EL (cell line): ENCODE measurements around the gene MARCHF10.
"Not testable (repeated sequence)": the region's sequence is repeated elsewhere in the genome, so short reads cannot be mapped to it uniquely, and the experiment has no call there.

Experiments
- DNase-seq: peaks from one replicate; pipeline ENCODE4 v3.0.0-alpha.2; 2016

MARCHF10 gene

DNA sequence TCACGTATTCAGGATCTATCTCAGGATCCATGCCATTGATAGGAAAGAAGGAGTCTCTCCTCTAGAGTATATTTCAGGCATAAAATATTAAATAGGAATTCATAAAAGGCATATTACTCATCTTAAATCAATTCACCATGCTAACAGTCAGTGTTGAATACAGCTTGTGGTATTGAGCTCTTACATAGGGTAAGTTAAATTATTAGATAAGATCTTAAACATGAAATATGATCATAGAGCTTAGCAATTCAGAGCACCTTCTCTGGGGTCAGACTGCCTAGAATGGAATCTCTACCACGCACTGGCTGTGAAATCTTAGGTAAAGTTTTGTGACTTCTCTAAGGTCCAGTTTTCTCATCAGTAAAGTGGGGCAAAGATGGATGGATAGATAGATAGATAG, 20.7 kb downstream of the MARCHF10 start:
- DNase-seq = peak; percentile 73

DNA sequence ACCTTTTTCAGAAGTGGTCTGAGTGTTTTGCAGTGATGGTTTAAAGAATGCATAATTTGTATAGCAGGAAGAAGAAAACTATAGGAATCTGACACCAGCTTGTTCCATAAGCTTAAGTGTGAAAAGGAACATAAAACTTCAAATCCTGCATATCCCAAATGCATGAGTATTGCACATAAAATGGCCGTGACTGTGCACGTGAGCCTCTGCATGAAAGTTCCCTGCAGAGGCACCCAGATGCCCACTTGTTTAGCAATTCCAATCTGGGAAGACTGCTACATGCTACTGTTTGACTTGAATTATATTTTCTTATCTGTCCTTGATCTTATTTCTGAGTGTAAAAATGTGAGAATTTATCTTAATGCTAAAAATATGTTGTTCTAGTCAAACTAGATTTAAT, 21.5 kb downstream of the MARCHF10 start:
- no peak for DNase-seq

DNA sequence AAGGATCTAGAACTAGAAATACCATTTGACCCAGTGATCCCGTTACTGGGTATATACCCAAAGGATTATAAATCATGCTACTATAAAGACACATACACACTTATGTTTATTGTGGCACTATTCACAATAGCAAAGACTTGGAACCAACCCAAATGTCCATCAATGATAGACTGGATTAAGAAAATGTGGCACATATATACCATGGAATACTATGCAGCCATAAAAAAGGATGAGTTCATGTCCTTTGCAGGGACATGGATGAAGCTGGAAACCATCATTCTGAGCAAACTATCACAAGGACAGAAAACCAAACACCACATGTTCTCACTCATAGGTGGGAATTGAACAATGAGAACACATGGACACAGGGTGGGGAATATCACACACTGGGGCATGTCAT, 22.1 kb downstream of the MARCHF10 start:
- not testable (repeated sequence) for DNase-seq

GRCh38 chr17:62782730-62783270, 25.3 kb downstream of the MARCHF10 start:
- DNase-seq = no peak

GRCh38 chr17:62781831-62782251, 26.3 kb downstream of the MARCHF10 start:
- peak; percentile 43 for DNase-seq

GRCh38 chr17:62781356-62781755, 26.8 kb downstream of the MARCHF10 start:
- peak; percentile 21 for DNase-seq

DNA sequence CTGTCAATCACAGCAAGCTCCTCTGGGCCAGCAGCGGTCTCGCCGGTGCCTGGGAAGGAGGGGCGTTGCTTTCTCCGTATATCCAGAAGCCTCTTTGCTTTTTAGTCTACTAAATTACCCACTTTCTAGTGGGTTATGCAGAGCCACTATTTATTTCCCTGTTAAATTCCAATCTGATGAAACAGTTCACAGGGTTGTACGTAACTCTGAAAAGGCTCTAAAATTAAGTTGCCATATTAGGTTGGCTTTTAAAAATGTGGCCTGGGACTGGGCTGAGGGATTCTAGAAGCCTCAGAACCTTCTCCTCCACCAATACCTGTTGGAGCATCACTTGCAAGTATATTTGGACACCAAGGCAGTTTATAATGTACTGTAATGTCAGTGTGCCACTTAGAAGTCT, 27.2 kb downstream of the MARCHF10 start:
- peak; percentile 55 for DNase-seq

- DNase-seq = no peak
These were observed 27.8 kb downstream of the MARCHF10 start for GRCh38 chr17:62780269-62780668.

GRCh38 chr17:62778990-62779681, 29.0 kb downstream of the MARCHF10 start:
- DNase-seq = peak; percentile 99

DNA sequence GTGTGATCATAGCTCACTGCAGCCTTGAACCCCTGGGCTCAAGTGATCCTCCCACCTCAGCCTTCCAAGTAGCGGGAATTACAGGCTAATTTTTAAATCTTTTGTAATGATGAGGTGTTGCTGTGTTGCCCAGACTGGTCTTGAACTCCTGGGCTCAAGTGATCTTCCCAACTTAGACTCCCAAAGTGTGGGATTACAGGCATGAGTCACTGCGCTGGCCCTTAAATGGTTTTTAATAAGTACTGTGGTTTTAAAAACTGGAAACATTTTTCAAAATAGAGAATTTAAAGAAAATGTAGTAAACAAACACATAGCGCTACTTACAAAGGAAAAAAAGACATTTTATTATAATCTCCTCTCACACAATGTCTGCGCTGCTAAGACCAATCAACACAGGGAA, 32.2 kb downstream of the MARCHF10 start:
- no peak for DNase-seq

DNA sequence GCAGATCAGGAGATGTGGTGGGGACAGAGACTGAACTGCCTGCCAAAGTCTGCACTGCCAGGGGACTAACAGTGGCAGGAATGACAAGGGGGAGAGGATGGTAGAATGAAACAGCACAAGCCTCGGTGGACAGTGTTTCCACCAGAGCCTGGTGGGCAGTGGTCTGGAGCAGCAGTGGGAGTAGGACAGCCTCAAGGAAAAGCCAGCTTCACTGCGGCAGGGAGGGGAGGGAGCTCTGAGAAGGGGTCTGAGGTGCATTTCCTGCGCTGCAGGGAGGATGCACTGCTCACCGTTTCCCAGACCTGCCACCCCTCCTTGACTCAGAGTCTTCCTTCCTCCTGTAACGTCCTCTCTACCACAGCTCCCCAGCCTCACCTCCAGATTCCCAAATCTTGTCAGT, 33.8 kb downstream of the MARCHF10 start:
- DNase-seq = no peak

GRCh38 chr17:62767997-62768396, 40.1 kb downstream of the MARCHF10 start:
- no peak for DNase-seq

GRCh38 chr17:62765351-62765750, 42.8 kb downstream of the MARCHF10 start:
- DNase-seq = no peak

DNA sequence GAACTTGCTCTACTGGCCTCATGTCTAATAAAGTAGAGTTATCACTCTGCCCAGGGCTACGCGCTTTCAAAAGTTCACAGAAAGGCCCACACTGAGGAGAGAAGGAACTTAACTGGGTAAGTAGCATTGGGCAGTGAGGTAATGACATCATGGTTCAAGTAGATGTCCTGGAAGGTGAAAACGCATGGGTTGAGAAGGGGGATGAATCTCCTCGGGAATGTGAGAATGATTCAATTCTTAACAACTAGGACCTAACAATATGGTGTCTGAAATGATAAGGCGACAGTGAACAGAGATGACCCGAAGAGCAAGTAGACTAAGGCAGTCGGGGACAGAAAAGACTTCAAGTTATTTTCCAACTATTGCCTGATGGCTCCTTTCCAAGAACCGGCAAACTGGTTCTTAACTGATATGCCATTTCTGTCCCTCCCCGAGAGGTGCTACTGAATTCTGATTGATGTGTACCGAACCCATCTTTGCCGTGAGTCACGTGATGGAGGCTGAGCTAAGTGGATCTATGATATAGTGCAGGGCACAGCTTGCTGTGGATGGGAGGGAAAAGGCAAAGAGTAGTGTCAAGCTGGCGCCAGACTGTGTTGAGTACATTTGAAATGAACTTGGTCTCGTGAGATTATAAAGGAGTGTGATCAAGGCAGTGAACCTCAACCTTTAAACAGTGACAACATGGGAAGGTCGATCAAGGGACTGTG, 44.1 kb downstream of the MARCHF10 start:
- no peak for DNase-seq

DNA sequence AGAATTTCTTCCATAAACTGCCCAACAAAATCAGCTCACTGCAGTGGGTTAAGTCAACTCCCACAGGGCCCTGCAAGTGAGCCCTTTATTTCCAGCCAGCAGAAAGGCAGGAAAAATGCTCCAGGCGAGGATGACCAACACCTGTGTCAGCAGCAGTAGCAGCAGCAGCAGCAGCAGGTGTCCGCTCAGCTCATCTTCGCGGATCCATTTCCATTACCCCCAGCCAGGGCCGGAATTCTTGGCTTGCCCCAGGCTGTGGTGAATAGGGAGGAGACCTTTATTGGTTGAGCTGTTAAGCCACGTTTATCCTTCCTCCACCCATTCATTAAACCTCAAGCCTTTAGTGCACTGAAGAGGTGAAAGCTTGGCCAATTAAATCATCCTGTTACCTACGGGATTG, 46.2 kb downstream of the MARCHF10 start:
- no peak for DNase-seq

GRCh38 chr17:62760945-62761267, 47.2 kb downstream of the MARCHF10 start:
- no peak for DNase-seq

GRCh38 chr17:62760059-62760944, 47.8 kb downstream of the MARCHF10 start:
- DNase-seq = peak; percentile 63

- no peak for DNase-seq
These were observed 50.6 kb downstream of the MARCHF10 start for GRCh38 chr17:62757500-62757951.

- no peak for DNase-seq
These were observed 51.9 kb downstream of the MARCHF10 start for GRCh38 chr17:62756198-62756597.

DNA sequence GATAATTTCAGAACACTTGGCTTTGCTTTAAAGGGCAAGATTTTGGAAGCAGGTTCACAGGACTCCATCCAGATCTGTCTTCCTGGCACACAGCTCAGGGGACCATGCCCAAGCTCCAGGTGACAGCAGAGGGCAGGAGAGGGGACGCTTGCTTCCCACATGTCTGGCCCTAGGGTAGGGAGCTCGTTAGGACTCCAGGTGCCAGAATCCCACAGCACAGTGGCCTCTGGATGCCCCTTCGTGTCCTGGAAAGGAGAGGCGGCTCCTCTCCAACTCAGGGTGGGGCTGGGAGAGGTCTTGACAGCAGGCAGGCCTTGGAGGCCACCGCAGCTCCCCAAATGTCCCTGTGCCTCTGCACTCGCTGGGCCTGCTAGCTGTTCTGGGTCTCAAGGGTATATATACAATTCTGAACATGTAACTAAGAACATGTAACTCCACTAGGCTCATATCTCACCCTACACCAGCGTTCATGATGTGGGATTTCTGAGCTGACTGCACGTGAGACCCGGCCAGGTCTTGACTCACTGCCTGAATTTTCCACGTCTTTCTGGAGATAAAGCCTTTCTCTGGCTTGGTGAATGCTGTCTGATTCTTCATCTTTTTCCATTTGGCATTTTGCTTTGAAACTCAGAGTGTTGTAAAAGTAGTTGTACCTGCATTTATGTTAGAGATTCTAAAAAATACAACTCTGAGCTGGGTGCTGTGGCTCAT, 52.8 kb downstream of the MARCHF10 start:
- DNase-seq = no peak

DNA sequence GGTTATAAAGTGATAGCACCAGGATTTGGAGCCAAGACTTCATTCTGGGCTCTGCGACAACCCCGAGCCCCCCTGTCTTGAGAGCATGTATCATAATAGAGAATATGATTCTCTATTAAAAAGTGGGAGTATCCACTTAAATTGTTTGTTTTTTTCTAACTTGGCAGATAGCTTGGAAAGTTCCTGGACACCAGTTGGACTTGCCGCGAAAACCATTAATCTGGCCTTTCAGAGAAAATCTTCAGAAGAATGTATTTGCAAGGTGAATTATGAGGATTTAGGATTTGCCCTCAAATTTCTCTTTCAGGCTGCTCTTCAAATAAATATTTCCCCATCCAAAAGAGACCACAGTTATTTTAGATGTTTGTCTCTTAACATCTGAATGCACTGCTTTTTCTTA, 53.5 kb downstream of the MARCHF10 start:
- DNase-seq = no peak

- DNase-seq = no peak
These were observed 54.6 kb downstream of the MARCHF10 start for GRCh38 chr17:62753562-62753961.
